Measurements from ENCODE around the gene CACNB2. TPM values are rescaled to one million over a fixed set of nuclear protein-coding genes. Genes with fewer than 3 reads are reported as not detected.

Gene CACNB2
- total and polyA plus RNA-seq, 10 of the 15 experiments (the other 5 are each of a cell fraction or from before 2014, with no cell fraction given) = 0.62 to 8.1 (median 1.2) TPM

DNA sequence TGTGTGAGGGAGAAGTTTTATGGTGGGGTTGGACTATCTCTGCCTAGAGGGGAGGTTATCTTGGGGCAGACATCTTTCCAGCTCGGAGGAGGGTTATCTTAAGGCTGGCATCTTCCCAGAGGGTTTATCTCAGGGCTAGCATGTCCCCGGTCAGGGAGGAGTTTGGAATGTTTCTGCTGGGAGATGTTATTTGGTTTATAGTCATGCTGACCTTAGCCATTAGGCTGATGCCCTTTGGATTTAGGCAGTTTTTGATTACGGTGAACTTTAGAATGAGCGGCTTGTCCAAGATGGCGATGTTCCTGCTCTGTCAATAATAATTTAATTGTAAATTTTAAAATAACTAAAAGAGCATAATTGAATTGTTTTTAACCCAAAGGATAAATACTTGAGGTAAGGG is 236.4 kb downstream of the CACNB2 start:
- ChIA-PET RAD21 (ENCODE audit: unreplicated experiment) (no interaction called here), POLR2A (no interaction called here), SMC1A (ENCODE audit: uncharacterized antibody, unreplicated experiment) (interaction anchor here (1.9 to 2.1 kb wide), 2 partner anchors 11 to 14 kb away, joined by 5 to 7 read pairs; no protein-coding TSS in a partner anchor), CTCF (interaction anchor here (1.4 kb wide), 1 partner anchor 65 kb away, joined by 3 read pairs; no protein-coding TSS in a partner anchor)
- Histone ChIP-seq H3K27me3 (replicated peaks in 1 of 2; ENCODE audit: control insufficient read depth in 2 of 2, insufficient read depth in 2 of 2, low read length in 1 of 2) (no peaks in the 10 kb centered on the region), H3K4me3 (no peak overlapping the region), H2AFZ (ENCODE audit: control insufficient read depth, low read depth, low read length) (no peak overlapping the region), H3K79me2 (ENCODE audit: control insufficient read depth, insufficient read depth, low read length) (no peaks in the 10 kb centered on the region), H4K20me1 (ENCODE audit: control insufficient read depth, insufficient read depth) (no peaks in the 10 kb centered on the region), H3K9me3 (replicated peaks; ENCODE audit: control insufficient read depth, insufficient read depth, low read length) (no peaks in the 10 kb centered on the region), H3K9ac (ENCODE audit: control insufficient read depth, insufficient read depth, low read length) (no peak overlapping the region), H3K4me1 (ENCODE audit: control insufficient read depth, insufficient read depth, low read length) (no peaks in the 10 kb centered on the region), H3K4me2 (ENCODE audit: control insufficient read depth, insufficient read depth) (no peak overlapping the region), H3K27ac (ENCODE audit: control insufficient read depth, insufficient read depth) (no peak overlapping the region), H3K36me3 (ENCODE audit: control insufficient read depth in 2 of 2, insufficient read depth in 2 of 2, low read length in 1 of 2) (no peaks in the 10 kb centered on the region)
- DNase-seq (ENCODE audit: low read depth, low spot score) = no peak
- 61% methylated on average over 5 of the region's 5 CpGs for WGBS (ENCODE audit: insufficient coverage, insufficient replicate concordance, low lambda C conversion rate, missing lambda C conversion rate)
- intact Hi-C loops (cut with micrococcal nuclease; ENCODE audit: unreplicated experiment) = no loop called here
- no peak for TF ChIP-seq NFIC (IDR thresholded peaks at IDR 0.05; ENCODE audit: low read depth, low read length)
- ATAC-seq = no peak
- no TSS peak for BruUV-seq (replicated peaks)
- no peak for FAIRE-seq
- in situ Hi-C loops (cut with MboI) = no loop called here

GRCh38 chr10:18377898-18378297 is 237.7 kb downstream of the CACNB2 start:
- FAIRE-seq = no peak
- SMC1A ChIA-PET (ENCODE audit: uncharacterized antibody, unreplicated experiment) = interaction anchor here (0.6 to 1.9 kb wide), 3 partner anchors 10 to 36 kb away, joined by 3 to 7 read pairs (median 3); no protein-coding TSS in a partner anchor
- ATAC-seq = no peak
- RAD21 ChIA-PET (ENCODE audit: unreplicated experiment) = interaction anchor here (0.8 kb wide), 1 partner anchor 23 kb away, joined by 3 read pairs; no protein-coding TSS in a partner anchor
- no peaks in the 10 kb centered on the region for H3K79me2 ChIP-seq (ENCODE audit: control insufficient read depth, insufficient read depth, low read length)
- no peak overlapping the region for H3K4me2 ChIP-seq (ENCODE audit: control insufficient read depth, insufficient read depth)
- no TSS peak for BruUV-seq (replicated peaks)
- TF ChIP-seq NFXL1 (IDR thresholded peaks at IDR 0.05; ENCODE audit: borderline replicate concordance) = no peak
- H3K9me3 ChIP-seq (replicated peaks; ENCODE audit: control insufficient read depth, insufficient read depth, low read length) = no peaks in the 10 kb centered on the region
- no peak for DNase-seq (ENCODE audit: low read depth, low spot score)
- in situ Hi-C loops (cut with MboI) = no loop called here
- H3K9ac ChIP-seq (ENCODE audit: control insufficient read depth, insufficient read depth, low read length) = no peak overlapping the region
- H3K27ac ChIP-seq (ENCODE audit: control insufficient read depth, insufficient read depth) = no peak overlapping the region
- no peaks in the 10 kb centered on the region for H3K4me1 ChIP-seq (ENCODE audit: control insufficient read depth, insufficient read depth, low read length)
- no peaks in the 10 kb centered on the region for H4K20me1 ChIP-seq (ENCODE audit: control insufficient read depth, insufficient read depth)
- no peaks in the 10 kb centered on the region for H3K36me3 ChIP-seq (ENCODE audit: control insufficient read depth in 2 of 2, insufficient read depth in 2 of 2, low read length in 1 of 2)
- intact Hi-C loops (cut with micrococcal nuclease; ENCODE audit: unreplicated experiment) = no loop called here
- CTCF ChIA-PET = no interaction called here
- no peak overlapping the region for H2AFZ ChIP-seq (ENCODE audit: control insufficient read depth, low read depth, low read length)
- no peak overlapping the region for H3K4me3 ChIP-seq
- H3K27me3 ChIP-seq (replicated peaks in 1 of 2; ENCODE audit: control insufficient read depth in 2 of 2, insufficient read depth in 2 of 2, low read length in 1 of 2) = no peaks in the 10 kb centered on the region
- POLR2A ChIA-PET = interaction anchor here (0.6 to 0.9 kb wide), 2 partner anchors 18 to 113 kb away, joined by 3 to 4 read pairs; no protein-coding TSS in a partner anchor
- WGBS (ENCODE audit: insufficient coverage, insufficient replicate concordance, low lambda C conversion rate, missing lambda C conversion rate) = 40% methylated on average over 2 of the region's 2 CpGs

Data from GM12878 (cell line).